HG03565 (cell line): ENCODE measurements around the gene TRANK1.

ENCODE experiments used
- ATAC-seq: cut with Tn5 transposase; IDR thresholded peaks from one replicate; pipeline ENCODE4 v1.9.1; 2021; ENCODE audit warnings: mild to moderate bottlenecking, moderate library complexity; ENCODE audit not compliant: unreplicated experiment

Gene TRANK1

GRCh38 chr3:36862076-36862755, 82.6 kb downstream of the TRANK1 start:
- no peak for ATAC-seq

- no peak for ATAC-seq
Observed at GRCh38 chr3:36859494-36859893, 85.4 kb downstream of the TRANK1 start.

- ATAC-seq = no peak
Observed at GRCh38 chr3:36852071-36852470, 92.8 kb downstream of the TRANK1 start.

GRCh38 chr3:36850743-36851142, 94.1 kb downstream of the TRANK1 start:
- no peak for ATAC-seq

GRCh38 chr3:36846406-36846805, 98.4 kb downstream of the TRANK1 start:
- no peak for ATAC-seq

- peak; percentile 68 for ATAC-seq
Observed at GRCh38 chr3:36843065-36844051, 101.5 kb downstream of the TRANK1 start.

GRCh38 chr3:36842275-36842674, 102.6 kb downstream of the TRANK1 start:
- no peak for ATAC-seq

GRCh38 chr3:36840453-36840921, 104.4 kb downstream of the TRANK1 start:
- ATAC-seq = no peak

- ATAC-seq = no peak
Observed at GRCh38 chr3:36837089-36837488, 107.8 kb downstream of the TRANK1 start.

GRCh38 chr3:36833160-36833814, 111.6 kb downstream of the TRANK1 start:
- no peak for ATAC-seq

- ATAC-seq = no peak
Observed at GRCh38 chr3:36832406-36832805, 112.4 kb downstream of the TRANK1 start.

GRCh38 chr3:36827133-36827532, 117.7 kb downstream of the TRANK1 start:
- no peak for ATAC-seq

- ATAC-seq = no peak
Observed at GRCh38 chr3:36826240-36826639, 118.6 kb downstream of the TRANK1 start.

- ATAC-seq = no peak
Observed at GRCh38 chr3:36824443-36824842, 120.4 kb downstream of the TRANK1 start.

- ATAC-seq = no peak
Observed at GRCh38 chr3:36823806-36824205, 121.0 kb downstream of the TRANK1 start.

- no peak for ATAC-seq
Observed at GRCh38 chr3:36820083-36820482, 124.8 kb downstream of the TRANK1 start.

- no peak for ATAC-seq
Observed at GRCh38 chr3:36817806-36818533, 126.9 kb downstream of the TRANK1 start.

GRCh38 chr3:36815375-36815774, 129.5 kb downstream of the TRANK1 start:
- no peak for ATAC-seq

- ATAC-seq = no peak
Observed at GRCh38 chr3:36814776-36815175, 130.1 kb downstream of the TRANK1 start.

- ATAC-seq = no peak
Observed at GRCh38 chr3:36814066-36814717, 130.7 kb downstream of the TRANK1 start.
